Thyroid gland (tissue), 4 donors: ENCODE data around the gene RNPEPL1.

ENCODE experiments used
- POLR2A ChIP-seq, 2 donors: fragments of 450-650 bp; IDR thresholded peaks; one replicate each; pipeline ENCODE4 v1.6.1; 2017; ENCODE audit warnings: antibody characterized with exemption in 2 of 2, mild to moderate bottlenecking in 2 of 2, moderate library complexity in 1 of 2
- TF ChIP-seq, protein P1 (sequence below), 6 experiments: fragments of 200-600 bp in 3 of 6; fragments of 450-650 bp in 3 of 6; sonication (generic) in 3 of 6; IDR thresholded peaks; one replicate each; pipeline ENCODE4 v1.5.1; 2016 to 2019; ENCODE audit warnings: antibody characterized with exemption in 6 of 6, mild to moderate bottlenecking in 2 of 6, inconsistent platforms in 1 of 6, moderate library complexity in 1 of 6

DNA sequence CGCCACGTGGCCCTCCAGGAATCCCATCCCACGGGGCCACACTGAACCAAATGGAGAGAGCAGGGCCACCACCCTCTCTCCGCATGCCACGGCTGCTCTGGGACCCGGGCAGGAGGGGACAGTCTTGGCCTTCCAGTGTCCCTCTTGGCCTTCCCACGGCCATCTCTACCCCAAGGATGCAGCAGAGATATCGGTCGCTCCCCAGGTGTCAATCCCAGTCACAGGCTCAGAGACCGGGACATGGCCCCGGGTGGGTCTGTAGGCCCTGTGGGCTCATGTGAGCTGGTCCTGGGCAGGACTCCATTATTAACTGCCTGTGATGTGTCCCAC is 33.5 kb downstream of the RNPEPL1 start:
- TF ChIP-seq, protein P1, sequence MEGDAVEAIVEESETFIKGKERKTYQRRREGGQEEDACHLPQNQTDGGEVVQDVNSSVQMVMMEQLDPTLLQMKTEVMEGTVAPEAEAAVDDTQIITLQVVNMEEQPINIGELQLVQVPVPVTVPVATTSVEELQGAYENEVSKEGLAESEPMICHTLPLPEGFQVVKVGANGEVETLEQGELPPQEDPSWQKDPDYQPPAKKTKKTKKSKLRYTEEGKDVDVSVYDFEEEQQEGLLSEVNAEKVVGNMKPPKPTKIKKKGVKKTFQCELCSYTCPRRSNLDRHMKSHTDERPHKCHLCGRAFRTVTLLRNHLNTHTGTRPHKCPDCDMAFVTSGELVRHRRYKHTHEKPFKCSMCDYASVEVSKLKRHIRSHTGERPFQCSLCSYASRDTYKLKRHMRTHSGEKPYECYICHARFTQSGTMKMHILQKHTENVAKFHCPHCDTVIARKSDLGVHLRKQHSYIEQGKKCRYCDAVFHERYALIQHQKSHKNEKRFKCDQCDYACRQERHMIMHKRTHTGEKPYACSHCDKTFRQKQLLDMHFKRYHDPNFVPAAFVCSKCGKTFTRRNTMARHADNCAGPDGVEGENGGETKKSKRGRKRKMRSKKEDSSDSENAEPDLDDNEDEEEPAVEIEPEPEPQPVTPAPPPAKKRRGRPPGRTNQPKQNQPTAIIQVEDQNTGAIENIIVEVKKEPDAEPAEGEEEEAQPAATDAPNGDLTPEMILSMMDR (IDR thresholded peaks at IDR 0.05), result no peak
- TF ChIP-seq POLR2A (IDR thresholded peaks at IDR 0.05), result no peak
